Ishikawa (cell line): ENCODE data around the gene CCM2.

Source experiments
- CEBPB ChIP-seq: IDR thresholded peaks from 2 replicates; pipeline ENCODE4 v1.6.1; 2012
- CREB1 ChIP-seq: IDR thresholded peaks from 2 replicates; pipeline ENCODE4 v1.6.1; 2012; ENCODE audit warnings: low read depth
- EGR1 ChIP-seq: IDR thresholded peaks from 2 replicates; pipeline ENCODE4 v1.6.1; 2012
- EP300 ChIP-seq: IDR thresholded peaks from 2 replicates; pipeline ENCODE4 v1.6.1; 2012; ENCODE audit warnings: borderline replicate concordance
- FOXM1 ChIP-seq: IDR thresholded peaks from 2 replicates; pipeline ENCODE4 v1.6.1; 2012; ENCODE audit warnings: low read depth, borderline replicate concordance
- RAD21 ChIP-seq: IDR thresholded peaks from 2 replicates; pipeline ENCODE4 v1.6.1; 2012; ENCODE audit warnings: low read depth
- REST ChIP-seq: IDR thresholded peaks from 2 replicates; pipeline ENCODE4 v1.6.1; 2012; ENCODE audit warnings: low read depth, mild to moderate bottlenecking
- TAF1 ChIP-seq: IDR thresholded peaks from 2 replicates; pipeline ENCODE4 v1.6.1; 2012; ENCODE audit warnings: low read depth, mild to moderate bottlenecking
- TCF12 ChIP-seq: IDR thresholded peaks from 2 replicates; pipeline ENCODE4 v1.6.1; 2012; ENCODE audit warnings: low read depth
- TEAD4 ChIP-seq: IDR thresholded peaks from 2 replicates; pipeline ENCODE4 v1.6.1; 2012
- USF1 ChIP-seq: IDR thresholded peaks from 2 replicates; pipeline ENCODE4 v1.6.1; 2012

Gene CCM2

GRCh38 chr7:45068236-45069023 lies 68.4 kb downstream of the CCM2 start:
- TF ChIP-seq EGR1 (no peak), REST (no peak), TCF12 (no peak), CEBPB (no peak), FOXM1 (no peak), EP300 (no peak)

- TF ChIP-seq EGR1 (no peak), CEBPB (no peak), TCF12 (no peak)
These were observed 69.6 kb downstream of the CCM2 start for GRCh38 chr7:45069444-45070253.

- TF ChIP-seq USF1: no peak
These were observed 70.2 kb downstream of the CCM2 start for GRCh38 chr7:45070254-45070642.

- TF ChIP-seq TAF1 (no peak), USF1 (no peak), CREB1 (no peak), REST (no peak)
These were observed 71.5 kb downstream of the CCM2 start for GRCh38 chr7:45071528-45071927.

- TF ChIP-seq USF1 (no peak), EGR1 (no peak), RAD21 (no peak), TAF1 (no peak), TEAD4 (no peak), TCF12 (no peak)
These were observed 72.4 kb downstream of the CCM2 start for GRCh38 chr7:45072131-45073030.

- TF ChIP-seq CEBPB (no peak), USF1 (no peak), EGR1 (no peak), TCF12 (no peak), TEAD4 (no peak)
These were observed 73.2 kb downstream of the CCM2 start for GRCh38 chr7:45073031-45073785.
